HG03045 (cell line): ENCODE data around the gene CD300LB.
"Not testable (repeated sequence)": the region's sequence is repeated elsewhere in the genome, so short reads cannot be mapped to it uniquely, and the experiment has no call there.

Source experiments
- ATAC-seq: cut with Tn5 transposase; IDR thresholded peaks from one replicate; pipeline ENCODE4 v1.9.1; 2021; ENCODE audit warnings: mild to moderate bottlenecking, moderate library complexity; ENCODE audit not compliant: unreplicated experiment

Gene CD300LB

GRCh38 chr17:74526681-74527080 is 4.6 kb downstream of the CD300LB start:
- no peak for ATAC-seq

DNA sequence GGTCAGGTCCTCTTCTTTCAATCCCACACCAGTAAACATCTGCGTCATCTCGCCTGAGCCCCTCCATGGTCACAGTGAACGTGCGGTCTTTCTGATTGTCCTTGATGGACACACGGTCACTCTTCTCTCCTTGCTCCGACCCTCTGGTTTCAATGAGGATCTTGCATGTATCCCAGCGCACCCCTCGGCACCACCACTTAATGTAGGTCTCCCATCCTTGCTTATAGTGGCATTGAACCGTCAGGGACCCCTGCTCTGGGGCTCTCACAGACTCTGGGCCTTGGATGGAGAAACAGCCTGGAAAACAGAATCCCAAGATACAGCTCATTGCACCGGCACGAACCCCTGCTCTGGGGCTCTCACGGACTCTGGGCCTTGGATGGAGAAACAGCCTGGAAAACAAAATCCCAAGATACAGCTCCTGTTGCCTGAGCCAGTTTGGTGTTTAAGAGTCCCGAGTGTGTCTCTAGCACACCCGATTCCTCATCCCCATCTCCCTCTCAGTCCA is 5.4 kb downstream of the CD300LB start:
- no peak for ATAC-seq

- ATAC-seq, result no peak
Measured at GRCh38 chr17:74525465-74525725, 5.9 kb downstream of the CD300LB start.

- no peak for ATAC-seq
Measured at GRCh38 chr17:74524653-74525464, 6.4 kb downstream of the CD300LB start.

DNA sequence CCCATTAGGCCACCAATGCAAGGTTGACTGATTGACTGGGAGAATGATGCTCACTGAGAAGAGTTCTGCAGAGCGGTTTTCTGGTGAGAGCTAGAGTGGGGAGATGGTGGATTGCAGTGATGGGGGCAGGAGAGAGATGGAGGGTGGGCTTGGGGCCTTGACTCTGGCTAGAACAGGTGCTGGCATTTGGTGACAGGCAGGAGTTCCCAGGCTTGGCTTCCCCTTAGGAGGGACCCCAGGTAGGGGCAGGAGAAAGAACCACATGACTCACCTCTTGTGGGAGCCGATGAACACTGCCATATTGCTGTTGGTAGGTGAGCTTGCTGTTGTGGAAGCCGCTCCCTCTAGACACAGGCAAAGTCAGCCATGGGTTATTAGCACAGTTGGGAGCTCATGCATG is 8.0 kb downstream of the CD300LB start:
- no peak for ATAC-seq

DNA sequence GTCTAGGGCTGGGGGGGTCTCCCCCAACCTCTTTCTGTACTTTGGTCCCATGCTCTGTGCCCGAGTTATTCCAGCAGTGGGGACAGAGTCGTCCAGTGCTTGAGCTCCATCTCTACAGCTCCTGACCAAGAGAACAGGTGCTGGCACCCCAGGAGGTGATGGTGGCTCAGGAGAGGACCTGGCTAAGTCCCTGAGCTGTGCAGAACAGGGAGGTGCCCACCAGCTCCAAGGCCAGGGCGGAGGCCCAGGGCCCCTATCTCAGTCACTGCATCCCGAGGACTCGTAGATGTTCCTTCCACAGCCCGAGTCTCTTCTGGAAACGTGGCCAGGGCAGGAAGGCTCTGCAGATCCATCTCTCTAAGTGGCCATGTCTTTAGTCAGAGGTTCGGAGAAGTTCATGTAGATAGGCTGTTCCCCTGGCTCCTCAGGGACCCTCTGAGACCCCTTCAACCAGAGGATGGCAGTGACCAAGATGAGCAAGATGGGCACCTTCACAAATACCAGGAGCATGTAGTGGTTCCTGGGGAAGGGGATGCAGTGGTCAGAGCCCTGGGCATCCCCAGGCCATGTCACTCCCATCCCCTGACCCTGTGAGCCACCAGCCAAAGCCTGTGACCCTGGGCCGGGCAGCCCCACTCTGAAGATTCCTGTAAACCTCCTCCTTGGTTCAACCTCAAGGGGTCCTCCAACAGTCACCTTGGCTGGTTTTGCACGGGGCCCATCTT is 8.7 kb downstream of the CD300LB start:
- no peak for ATAC-seq

DNA sequence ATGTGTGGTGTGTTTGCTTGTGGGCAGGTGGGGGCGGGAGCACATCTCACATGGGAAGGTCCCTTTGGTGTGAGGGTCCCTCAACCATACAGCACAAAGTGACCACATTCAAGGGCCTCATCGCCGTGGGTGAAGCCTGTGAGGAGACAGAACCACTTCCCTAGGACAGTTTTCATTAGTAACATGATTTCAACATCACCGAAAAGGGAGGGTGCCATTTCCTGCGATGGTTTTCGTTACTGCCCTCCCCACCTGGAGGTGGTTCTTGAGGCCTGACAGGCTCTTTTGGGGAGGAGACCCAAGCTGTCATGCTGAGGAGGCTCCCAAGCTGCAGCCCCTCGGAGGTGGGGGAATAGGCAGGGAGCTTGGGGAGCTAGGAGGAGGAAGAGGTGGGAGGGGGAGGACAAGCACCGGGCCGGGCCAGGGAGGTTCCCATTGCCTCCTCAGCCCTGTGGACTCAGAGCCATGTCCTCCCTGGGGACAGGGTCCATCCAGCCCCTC is 9.5 kb downstream of the CD300LB start:
- ATAC-seq, result no peak

- ATAC-seq, result no peak
Measured at GRCh38 chr17:74520790-74521480, 10.3 kb downstream of the CD300LB start.

- ATAC-seq, result no peak
Measured at GRCh38 chr17:74520016-74520434, 11.2 kb downstream of the CD300LB start.

GRCh38 chr17:74518413-74518981 is 12.8 kb downstream of the CD300LB start:
- ATAC-seq, result not testable (repeated sequence)

- no peak for ATAC-seq
Measured at GRCh38 chr17:74516561-74517328, 14.5 kb downstream of the CD300LB start.

- no peak for ATAC-seq
Measured at GRCh38 chr17:74515941-74516340, 15.3 kb downstream of the CD300LB start.

DNA sequence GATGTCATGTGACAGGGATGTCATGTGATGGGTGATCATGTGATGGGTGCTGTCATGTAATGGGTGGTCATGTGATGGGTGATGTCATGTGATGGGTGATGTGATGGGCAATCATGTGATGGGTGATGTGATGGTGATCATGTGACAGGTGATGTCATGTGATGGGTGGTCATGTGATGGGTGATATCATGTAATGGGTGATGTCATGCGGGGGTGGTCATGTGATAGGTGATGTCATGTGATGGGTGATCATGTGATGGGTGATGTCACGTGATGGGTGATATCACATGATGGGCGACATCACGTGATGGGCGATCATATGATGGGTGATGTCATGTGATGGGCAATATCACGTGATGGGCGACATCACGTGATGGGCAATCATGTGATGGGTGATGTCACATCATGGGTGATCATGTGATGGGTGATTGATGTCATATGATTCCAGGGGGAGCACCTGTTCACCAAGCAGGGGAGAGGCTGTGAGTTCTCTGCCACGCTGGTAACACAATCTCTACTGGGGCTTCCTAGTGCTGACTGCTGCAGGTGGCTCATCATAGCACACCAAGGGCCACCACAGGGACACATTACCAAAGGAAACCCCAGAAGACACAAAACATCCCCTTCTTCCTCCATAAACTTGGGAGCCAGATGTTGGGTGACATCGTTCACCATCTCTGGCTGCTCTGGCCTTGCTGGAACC is 16.5 kb downstream of the CD300LB start:
- no peak for ATAC-seq

DNA sequence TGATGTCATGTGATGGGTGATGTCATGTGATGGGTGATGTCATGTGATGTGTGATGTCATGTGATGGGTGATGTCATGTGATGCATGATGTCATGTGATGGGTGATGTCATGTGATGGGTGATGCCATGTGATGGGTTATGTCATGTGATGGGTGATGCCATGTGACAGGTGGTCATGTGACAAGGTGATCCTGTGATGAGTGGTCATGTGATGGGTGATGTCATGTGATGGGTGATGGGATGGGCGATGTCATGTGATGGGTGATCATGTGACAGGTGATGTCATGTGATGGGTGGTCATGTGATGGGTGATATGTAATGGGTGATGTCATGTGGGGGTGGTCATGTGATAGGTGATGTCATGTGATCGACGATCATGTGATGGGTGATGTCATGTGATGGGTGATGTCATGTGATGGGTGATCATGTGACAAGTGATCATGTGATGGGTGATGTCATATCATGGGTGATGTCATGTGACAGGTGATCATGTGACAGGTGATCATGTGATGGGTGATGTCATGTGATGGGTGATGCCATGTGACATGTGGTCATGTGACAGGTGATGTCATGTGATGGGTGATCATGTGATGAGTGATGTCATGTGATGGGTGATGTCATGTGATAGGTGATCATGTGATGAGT is 17.2 kb downstream of the CD300LB start:
- ATAC-seq, result no peak

DNA sequence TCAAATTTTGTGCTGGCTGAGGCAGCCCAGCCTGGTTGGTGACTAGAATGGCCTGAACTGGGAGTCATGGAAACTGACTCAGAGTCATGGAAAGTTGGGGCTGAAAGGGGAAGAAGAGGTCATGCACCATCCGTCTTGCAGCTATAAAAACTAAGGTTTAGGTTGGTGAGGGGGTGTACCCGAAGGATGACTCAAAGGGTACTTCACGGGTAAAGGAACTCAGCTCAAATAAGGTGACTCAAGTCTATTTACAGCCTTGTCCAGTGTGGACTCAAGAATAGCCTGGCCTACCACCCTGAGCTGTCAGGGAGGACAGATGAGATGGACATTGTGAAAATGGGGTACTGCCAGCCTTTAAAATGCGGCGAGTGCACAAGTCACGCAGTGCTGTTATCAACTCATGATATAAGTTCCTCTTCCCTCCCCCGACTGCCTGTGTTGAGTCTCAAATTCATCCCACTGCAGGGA is 18.6 kb downstream of the CD300LB start:
- ATAC-seq, result no peak

DNA sequence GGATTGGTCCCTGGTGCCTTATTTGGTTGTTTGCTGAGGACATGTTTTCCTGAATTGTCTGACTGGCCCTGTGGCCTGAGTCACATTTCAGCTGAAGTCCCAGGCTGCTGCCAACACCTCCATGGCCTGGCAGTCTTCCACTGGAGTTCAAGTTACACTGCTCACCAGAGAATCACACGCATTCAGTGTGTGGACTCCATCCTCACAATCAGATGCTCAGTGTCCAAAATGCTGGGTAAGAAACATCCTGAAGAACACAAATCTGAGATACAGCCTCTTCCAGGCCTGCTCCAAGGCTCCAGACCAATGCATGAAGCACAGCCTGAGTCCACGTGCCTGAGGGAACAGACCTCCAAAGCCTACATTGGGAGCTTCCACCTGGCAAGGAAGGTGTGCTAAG is 19.2 kb downstream of the CD300LB start:
- no peak for ATAC-seq

- ATAC-seq, result no peak
Measured at GRCh38 chr17:74508156-74508555, 23.1 kb downstream of the CD300LB start.

GRCh38 chr17:74503949-74504348 is 27.3 kb downstream of the CD300LB start:
- not testable (repeated sequence) for ATAC-seq

GRCh38 chr17:74502861-74503260 is 28.4 kb downstream of the CD300LB start:
- no peak for ATAC-seq
